Measurements from ENCODE around the gene CD70. TPM values are rescaled to one million over a fixed set of nuclear protein-coding genes. Genes with fewer than 3 reads are reported as not detected.

CD70 gene
- total RNA-seq, 1 experiment from 2014 or later: 1.2 TPM

DNA sequence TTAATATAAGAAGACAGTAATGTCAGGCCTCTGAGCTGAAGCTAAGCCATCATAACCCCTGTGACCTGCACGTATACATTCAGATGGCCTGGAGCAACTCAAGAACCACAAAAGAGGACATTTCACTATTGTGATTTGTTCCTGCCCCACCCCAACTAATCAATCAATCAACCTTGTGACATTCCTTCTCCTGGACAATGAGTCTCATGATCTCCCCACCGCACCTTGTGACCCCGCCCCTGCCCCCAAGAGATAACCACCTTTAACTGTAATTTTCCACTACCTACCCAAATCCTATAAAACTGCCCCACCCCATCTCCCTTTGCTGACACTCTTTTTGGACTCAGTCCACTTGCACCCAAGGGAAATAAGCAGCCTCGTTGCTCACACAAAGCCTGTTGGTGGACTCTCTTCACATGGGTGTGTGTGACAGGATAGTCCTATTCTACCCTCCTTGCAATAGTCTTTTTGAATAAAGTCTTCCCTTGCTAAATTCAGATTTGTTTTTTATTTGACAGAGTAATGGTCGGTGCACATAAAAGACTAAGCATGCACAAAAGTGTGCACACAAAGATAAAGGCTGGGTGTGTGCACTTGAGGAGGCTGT, 14.0 kb downstream of the CD70 start:
- H2BK15ac ChIP-seq (ENCODE audit: low read depth, low read length): no peak overlapping the region
- H4K20me1 ChIP-seq (ENCODE audit: control insufficient read depth, insufficient read depth, insufficient read length): no peaks in the 10 kb centered on the region
- no peak overlapping the region for H2BK120ac ChIP-seq (ENCODE audit: low read depth, low read length, poor library complexity, severe bottlenecking)
- no peaks in the 10 kb centered on the region for H3K27me3 ChIP-seq (ENCODE audit: insufficient read depth, low read length)
- H3K4ac ChIP-seq (ENCODE audit: low read depth, low read length): no peak overlapping the region
- peaks cover 0 to 10% (median 9%) of the 10 kb centered on the region in 3 experiments; a peak in 3 of 7 replicates for H3K36me3 Mint-ChIP-seq (ENCODE audit: insufficient read depth in 1 of 3, low read depth in 3 of 3)
- no peak overlapping the region for H2AFZ ChIP-seq (ENCODE audit: low read length)
- H3K14ac ChIP-seq (ENCODE audit: insufficient read depth, low read length): peak overlapping the region; percentile 6; the same call in 1 of the 2 replicates
- H3T11ph ChIP-seq (ENCODE audit: low read length): no peak overlapping the region
- no peak for DNase-seq
- no peaks in the 10 kb centered on the region; the same call in 1 of the 2 replicates for H3K4me1 ChIP-seq (ENCODE audit: insufficient read depth, low read length)
- H3K23ac ChIP-seq (ENCODE audit: insufficient read length, low read depth, low read length): no peak overlapping the region
- no peak overlapping the region for H2BK20ac ChIP-seq (ENCODE audit: low read depth, low read length, poor library complexity, severe bottlenecking)
- no peak overlapping the region for H3K4me2 ChIP-seq (ENCODE audit: insufficient read depth, insufficient read length, low read length)
- no peaks in the 10 kb centered on the region for H3K23me2 ChIP-seq (ENCODE audit: insufficient read length, low read depth, low read length, poor library complexity, severe bottlenecking)
- H3K9ac ChIP-seq (ENCODE audit: extremely low read depth, insufficient read length, low read length): no peak overlapping the region
- no peak overlapping the region for H4K91ac ChIP-seq (ENCODE audit: insufficient read length, low read depth, low read length)
- H3K9me3 Mint-ChIP-seq: peaks cover 9 to 22% of the 10 kb centered on the region in 2 experiments
- no peak overlapping the region for H3K18ac ChIP-seq (ENCODE audit: insufficient read length, low read depth, low read length)
- no peak overlapping the region for H4K5ac ChIP-seq (ENCODE audit: insufficient read length, low read depth, low read length)
- peaks cover 5% of the 10 kb centered on the region for H3K9me3 ChIP-seq (ENCODE audit: control insufficient read depth, low read depth, low read length)
- no peak overlapping the region for H2BK12ac ChIP-seq (ENCODE audit: insufficient read length, low read depth, low read length)
- peaks cover 8% of the 10 kb centered on the region for H3K27me3 Mint-ChIP-seq (ENCODE audit: low read depth)
- TF ChIP-seq CTCF (conservative IDR thresholded peaks at IDR 0.05): no peak
- no peak overlapping the region for H3K27ac Mint-ChIP-seq
- H3K4me3 Mint-ChIP-seq: no peak overlapping the region
- H2BK5ac ChIP-seq (ENCODE audit: insufficient read length, low read length): no peak overlapping the region
- no peak overlapping the region for H4K8ac ChIP-seq (replicated peaks; ENCODE audit: insufficient read length, low read depth, low read length)
- WGBS (ENCODE audit: extremely low coverage, insufficient read length, low lambda C conversion rate): no CpG with 5 or more reads among the region's 5 CpGs
- H3K79me2 ChIP-seq (ENCODE audit: insufficient read depth, low read length): no peaks in the 10 kb centered on the region
- peaks cover 0 to 7% of the 10 kb centered on the region in 2 experiments; a peak in 2 of 4 replicates for H3K4me1 Mint-ChIP-seq
- no peak overlapping the region for H2AK5ac ChIP-seq (ENCODE audit: insufficient read length, low read length)
- H3K56ac ChIP-seq (ENCODE audit: insufficient read length, low read depth, low read length): no peak overlapping the region
- H3K27ac ChIP-seq (ENCODE audit: insufficient read length, low read depth, low read length): no peak overlapping the region
- no peaks in the 10 kb centered on the region for H3K79me1 ChIP-seq (ENCODE audit: insufficient read depth, low read depth, low read length, poor library complexity, severe bottlenecking)
